ENCODE results near the gene CYB5A. TPM values are rescaled to one million over a fixed set of nuclear protein-coding genes. Genes with fewer than 3 reads are reported as not detected.
"Not testable (repeated sequence)": the region's sequence is repeated elsewhere in the genome, so short reads cannot be mapped to it uniquely, and the experiment has no call there.

CYB5A gene, protein sequence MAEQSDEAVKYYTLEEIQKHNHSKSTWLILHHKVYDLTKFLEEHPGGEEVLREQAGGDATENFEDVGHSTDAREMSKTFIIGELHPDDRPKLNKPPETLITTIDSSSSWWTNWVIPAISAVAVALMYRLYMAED
- 72.0 and 84.4 TPM in 2 replicates for total RNA-seq (2014; rRNA removed; shearing (Covaris generic))
- polyA plus RNA-seq (2014; cell fraction: nucleus; rRNA removed): 29.2 and 48.9 TPM in 2 replicates

DNA sequence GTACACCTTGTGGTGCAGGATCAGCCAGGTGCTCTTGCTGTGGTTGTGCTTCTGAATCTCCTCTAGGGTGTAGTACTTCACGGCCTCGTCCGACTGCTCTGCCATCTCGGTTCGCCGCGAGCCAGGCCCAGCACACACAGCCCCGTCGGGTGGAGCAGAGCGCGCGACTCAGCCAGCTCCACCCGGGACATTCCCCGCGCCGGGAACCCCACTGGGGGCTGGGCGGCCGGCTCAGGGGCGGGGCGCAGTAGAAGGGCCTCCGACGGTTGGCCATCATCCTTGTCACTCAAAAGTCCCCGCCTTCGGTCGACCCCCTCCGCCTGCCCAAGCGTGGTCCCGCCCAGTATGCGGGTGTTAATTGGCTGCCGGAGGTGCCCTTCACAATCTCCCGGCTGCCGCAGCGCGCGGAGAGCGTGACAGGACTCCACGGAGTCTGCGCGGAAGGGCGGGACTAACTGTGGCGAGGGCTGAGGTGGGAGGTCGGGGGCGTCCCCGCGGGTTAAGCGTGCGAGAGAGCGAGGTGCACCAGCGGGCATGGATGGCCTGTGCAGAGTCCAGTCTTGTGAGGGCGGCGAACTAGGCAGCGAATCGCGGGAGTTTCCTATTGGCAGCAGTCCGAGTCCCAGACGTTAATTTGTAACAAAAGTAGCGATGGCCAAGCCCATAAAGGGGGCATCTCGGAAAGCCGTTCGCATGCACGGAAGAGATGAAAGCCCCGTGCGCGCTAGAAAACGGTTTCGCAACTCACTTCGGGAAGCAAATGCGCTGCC lies at the start of gene CYB5A:
Gene CYB5A, minus strand, starts transcription at position 193 of the 770 bp plus-strand sequence. Its CDS starts 88 bp downstream, at position 105.
- peak; percentile 89 for DNase-seq (ENCODE audit: extremely low read depth, low read depth)

DNA sequence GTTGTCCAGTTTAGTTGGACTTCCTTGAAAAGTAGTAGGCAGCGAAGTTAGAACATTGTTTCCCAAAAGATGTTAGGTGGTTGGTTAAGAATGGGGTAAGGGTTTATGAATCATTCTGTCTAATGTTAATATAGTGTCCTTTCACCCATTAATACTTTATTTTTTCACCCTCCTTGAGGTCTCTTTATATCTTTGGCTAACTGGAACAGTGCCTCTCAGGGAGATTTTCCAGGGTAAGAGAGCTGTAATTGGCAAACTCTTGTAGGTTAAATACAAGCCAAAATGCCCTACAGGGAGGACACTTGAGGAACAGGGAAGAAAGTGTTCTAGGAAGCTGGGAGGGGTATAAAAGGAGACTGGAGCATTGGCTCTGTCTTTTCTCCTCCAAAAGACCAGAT lies 46.1 kb upstream of the CYB5A start:
- DNase-seq (ENCODE audit: extremely low read depth, low read depth): no peak

DNA sequence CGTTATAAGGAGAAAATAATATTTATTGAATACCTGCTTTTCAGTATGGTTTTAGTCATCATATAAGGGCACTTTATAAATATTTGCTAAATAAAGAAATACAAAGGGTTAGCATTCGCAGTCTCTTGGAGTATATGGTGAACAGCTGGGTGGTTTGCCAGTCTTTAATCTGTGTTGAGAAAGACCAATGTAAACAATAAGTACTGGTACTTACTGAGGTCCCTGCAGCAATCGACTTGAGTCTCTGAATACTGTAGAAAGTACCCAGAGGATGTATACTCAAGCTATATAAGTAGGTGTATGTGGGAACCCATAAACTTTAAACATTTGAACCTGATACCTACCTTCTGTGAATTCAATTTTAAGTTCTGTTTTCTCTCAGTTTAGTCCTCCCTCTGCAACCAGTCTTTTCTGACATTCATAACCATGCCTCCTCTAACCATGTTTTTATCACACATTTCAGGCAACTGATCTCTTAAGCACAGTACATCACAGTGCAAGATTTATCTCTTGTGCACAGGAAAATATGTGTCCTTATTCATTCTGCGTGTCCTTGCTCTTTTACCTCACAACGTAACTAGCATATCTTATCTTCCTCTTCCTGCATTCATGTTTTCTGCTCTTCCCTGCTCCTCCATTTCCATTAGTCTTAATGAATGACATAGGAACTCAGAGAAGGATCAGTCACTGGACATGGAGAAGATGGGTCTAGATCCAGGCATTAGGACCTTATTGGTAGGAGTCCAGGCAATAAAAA lies 45.6 kb upstream of the CYB5A start:
- no peak for DNase-seq (ENCODE audit: extremely low read depth, low read depth)

DNA sequence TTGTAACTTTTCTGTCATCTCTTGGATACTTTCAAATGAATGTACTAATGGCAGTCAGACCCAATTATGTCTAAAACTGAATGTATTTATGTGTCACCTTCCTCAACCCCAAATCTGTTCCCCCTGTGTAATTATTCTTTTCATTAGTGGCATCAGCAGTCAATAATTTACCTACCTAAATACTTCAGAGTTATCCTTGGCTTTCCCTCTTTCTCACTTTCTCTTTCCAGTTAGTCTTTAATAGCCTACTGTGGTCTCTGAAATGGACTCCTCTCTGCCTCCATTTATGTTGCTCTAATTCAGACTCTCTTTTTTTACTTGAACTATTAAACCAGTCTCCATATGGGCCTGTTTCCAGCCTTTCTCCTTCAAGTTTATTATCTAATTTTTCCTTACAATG lies 44.9 kb upstream of the CYB5A start:
- DNase-seq (ENCODE audit: extremely low read depth, low read depth): no peak

DNA sequence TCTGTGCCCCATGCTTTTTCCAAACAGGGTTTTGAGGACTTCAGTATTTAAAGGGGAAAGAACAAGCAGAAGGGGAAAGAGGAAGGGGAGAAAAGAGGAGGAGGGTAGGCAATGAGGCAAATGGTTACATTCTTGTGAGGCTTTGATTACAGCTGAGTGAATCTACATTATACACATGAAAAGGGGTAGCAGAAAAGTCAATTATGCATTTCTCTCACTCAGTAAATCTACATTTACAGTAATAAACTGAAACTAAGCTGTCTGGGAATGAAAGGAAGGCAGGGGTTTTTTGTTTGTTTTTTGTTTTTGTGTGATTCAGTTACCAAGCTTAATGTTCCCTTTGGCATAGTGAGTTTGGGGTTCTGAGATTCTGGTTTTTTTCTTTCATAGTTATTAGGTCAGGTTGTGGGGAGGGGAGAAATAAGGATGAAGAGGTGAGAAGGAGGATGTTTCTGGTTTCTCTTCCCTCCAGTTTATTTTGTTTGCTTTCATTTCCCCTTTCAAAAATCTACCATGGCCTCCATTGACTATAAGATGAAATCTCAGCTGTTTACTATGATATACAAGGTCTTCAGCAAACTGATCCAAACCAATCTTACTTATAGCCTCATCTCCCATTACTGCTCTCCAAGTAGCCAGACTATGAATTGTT lies 42.6 kb upstream of the CYB5A start:
- DNase-seq (ENCODE audit: extremely low read depth, low read depth): no peak

DNA sequence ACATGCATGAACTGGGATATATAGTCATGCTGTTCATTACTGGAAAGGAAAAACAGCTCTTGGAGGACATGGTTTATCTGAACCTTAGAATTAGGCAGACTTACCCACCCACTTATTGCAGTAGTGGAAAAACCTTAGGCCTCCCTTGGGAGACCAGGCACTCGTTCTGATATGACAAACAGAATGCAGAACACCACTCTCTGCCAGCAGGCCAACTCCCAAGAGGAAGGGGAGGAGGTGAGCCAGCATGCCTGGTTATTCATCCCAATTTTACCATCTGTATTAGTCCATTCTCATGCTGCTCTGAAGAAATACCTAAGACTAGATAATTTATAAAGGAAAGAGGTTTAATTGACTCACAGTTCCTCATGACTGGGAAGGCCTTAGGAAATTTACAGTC lies 41.3 kb upstream of the CYB5A start:
- DNase-seq (ENCODE audit: extremely low read depth, low read depth): no peak

DNA sequence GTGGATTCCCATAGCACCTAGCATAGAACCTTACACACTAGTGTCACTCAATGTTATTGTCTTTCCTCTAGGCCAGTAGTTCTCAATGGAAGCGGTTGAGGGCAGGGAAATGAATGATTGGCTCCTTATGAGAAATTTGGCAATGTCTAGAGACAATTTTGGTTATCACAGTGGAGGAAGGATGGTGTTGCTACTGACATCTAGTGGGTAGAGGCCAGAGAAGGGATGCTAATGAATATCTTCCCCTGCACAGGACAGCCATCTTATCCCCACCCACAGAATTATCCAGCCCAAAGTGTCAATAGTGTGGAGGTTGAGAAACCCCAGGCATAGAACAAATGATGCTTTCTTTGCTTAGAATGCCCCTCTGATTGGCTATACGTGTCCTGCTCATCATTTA lies 39.6 kb upstream of the CYB5A start:
- peak; percentile 46 for DNase-seq (ENCODE audit: extremely low read depth, low read depth)

DNA sequence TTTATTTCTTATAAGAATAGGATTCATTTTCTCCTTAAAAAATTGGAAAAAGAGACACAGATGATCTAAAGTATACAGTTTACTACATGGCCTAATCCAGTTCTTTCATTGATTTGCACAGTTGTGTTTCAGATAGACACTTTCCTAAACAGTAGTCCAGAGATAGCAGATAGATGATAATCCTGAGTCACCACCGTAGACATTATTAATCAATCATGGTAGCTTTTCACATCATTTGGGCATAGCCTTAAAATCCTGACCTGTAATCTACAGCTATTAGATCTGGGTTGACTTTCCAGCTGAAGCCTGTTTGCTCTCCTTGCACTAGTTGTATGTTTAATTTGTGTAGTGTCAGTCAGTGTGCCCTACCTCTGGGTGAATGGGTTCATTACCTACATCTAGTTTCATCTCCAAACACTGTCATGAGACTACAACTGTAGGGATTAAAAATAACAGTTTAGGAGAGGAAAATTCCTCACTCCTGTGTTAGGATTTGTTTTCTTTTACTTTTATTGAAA lies 38.0 kb upstream of the CYB5A start:
- DNase-seq (ENCODE audit: extremely low read depth, low read depth): no peak

DNA sequence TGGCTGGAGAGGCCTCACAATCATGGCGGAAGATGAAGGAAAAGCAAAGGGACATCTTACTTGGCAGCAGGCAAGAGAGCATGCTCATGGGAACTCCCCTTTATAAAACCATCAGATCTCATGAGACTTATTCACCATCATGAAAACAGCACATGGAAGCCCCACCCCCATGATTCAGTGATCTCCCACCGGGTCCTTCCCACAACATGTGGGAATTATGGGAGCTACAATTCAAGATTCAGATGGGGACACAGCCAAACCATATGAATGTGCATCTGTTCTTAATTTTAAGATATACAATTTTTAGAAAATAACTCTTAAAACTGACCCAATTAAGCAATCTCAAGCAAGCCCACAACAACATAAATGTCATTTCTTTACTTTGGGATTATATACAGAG lies 36.4 kb upstream of the CYB5A start:
- DNase-seq (ENCODE audit: extremely low read depth, low read depth): no peak

DNA sequence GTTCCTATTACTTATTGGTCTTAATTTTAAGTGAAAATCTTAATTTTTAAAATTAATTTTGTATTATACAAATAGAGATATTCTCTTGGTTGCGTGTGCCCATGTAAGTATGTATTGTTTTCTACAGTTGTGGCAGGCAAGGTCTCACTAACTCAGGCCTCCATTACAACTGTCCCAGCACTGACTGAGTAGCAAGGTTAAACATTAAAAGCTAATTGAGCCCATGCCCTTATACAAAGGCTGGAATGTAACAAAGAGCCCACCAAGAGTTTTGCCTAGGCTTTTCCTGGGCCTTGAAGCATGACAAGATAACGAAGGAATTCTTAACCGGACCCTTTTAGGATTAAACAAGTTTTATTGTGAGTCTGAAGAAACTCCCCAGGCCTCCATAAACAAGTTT lies 35.0 kb upstream of the CYB5A start:
- DNase-seq (ENCODE audit: extremely low read depth, low read depth): not testable (repeated sequence)

DNA sequence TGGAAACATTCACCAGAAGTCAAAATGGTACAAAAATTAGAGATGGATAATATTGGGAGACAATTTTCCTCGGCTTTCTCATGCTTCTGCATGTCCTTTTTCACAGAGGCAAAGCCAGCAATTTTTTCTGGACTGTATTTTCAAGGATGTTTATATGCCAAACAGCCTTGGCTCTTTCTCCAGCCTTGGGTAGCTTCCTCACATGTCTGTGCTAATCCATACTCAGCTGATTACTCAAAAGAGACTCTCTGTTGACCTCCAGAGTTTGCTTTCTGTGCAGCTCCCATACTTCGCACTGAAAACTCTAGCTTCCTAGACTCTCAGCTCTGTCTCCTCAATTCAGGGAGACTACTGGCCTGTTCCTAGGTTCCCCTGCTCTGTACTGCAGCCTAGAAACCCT lies 34.5 kb upstream of the CYB5A start:
- DNase-seq (ENCODE audit: extremely low read depth, low read depth): peak; percentile 20

DNA sequence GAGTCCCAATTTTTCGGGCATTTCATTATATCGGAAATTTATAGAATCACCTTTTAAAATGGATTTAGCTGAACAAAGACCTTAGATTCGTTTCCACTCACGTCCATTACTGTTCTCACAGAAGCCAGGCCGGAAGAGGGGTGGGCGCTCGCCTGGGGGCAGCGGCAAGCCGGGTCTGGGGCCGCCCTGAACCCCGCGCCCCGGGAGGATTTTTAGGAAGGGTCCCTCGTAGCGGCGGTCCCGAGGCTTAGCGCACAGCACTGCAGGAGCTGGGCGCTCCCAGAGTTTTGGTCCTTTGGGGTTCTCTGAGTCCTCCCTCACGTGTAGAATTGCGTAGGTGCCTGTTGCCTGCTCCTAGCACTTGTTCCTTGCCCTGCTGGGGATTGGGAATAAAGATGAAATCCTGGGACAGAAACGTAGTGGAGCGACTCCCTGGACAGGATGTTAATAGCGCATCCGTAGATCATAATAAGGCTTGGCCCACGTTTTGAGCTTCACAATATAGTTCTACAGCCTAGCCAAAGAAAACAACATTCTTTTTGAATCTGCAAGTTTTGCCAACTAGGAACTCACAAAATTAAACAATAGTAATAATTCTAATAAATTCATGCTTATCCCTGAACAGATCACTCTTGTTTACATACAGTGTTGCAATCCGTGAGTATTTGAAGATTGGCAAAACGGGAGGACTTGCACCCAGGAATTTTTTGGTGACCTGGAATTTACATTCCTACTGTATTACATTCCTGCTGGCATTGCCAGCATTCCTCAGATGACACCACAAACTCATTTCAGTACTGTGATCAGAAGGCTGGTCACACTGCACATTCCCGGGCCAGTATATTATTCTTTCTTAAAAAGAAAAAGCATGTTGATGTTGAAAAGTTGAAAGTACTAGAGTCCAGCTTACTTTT lies 24.8 kb upstream of the CYB5A start:
- DNase-seq (ENCODE audit: extremely low read depth, low read depth): peak; percentile 44

DNA sequence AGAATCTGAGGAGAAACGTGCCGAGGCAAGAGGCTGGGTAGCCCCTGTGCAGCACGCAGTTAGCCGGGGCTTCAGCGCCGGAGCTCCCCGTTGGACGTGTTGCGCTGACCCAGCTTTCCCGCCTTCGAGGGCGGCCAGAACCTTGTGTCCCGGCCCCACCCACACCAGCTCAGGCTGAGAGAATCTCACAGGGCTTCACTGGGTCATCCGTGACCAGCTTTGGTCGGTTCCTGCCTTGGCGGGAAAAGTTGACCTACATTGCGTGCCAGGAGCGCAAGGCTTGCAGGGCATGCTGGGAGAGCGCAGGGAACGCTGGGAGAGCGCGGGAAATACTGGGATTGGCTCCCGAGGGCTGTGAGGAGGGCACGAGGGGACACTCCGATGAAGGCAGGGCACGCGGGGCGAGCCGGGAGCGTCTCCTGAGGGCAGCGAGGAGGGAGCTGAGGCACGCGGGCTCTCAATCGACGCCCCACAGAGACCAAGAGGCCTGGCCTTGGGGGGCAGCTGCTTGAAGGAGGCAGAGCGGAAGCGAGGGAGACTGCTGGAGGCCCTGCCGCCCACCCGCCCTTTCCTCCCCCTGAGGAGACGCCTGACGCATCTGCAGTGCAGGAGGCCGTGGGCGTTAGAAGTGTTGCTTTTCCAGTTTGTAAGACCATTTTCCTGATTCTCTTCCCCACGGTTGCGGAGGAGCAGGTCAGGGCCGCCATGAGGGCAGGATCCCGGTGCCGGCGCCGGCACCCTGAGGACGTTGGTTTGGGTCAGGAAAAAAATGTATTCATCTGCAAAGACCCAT lies 23.9 kb upstream of the CYB5A start, which contains the start of gene C18orf63:
Gene C18orf63, plus strand, starts transcription at position 376 of the 793 bp plus-strand sequence. CDS start 2,027 bp downstream, outside the sequence.
- DNase-seq (ENCODE audit: extremely low read depth, low read depth): no peak

DNA sequence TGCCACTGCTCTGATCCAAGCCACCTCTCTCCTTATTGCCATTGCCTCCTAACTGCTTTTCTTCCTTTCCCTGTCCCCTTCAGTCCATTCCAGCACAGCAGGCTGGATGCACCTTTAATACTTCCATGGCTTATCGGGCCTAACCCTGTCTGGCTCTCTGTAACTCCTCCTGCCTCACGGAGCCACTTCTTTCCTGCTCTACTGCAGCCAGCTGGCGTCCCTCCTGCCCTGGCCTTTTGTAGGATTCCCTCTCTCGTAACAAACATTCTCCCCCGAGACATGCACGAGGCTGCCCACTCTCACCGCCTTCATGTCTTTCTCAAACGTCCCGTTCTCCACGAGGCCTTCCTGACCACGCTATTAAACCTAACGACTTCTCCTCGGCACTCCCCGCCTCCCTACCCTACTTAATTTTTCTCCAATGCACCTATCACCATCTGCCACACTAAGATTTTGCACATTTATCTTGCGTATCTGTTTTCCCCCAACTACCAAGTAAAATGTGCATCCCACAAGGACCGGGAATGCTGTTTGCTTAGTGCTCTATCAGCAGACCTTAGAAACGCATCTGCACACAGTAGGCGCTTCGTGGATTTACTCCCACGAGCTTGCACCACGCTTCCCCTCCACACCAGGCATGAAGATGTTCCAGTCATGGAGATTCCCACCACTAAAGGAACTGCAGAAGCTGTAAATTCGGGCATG lies 23.1 kb upstream of the CYB5A start:
- no peak for DNase-seq (ENCODE audit: extremely low read depth, low read depth)

DNA sequence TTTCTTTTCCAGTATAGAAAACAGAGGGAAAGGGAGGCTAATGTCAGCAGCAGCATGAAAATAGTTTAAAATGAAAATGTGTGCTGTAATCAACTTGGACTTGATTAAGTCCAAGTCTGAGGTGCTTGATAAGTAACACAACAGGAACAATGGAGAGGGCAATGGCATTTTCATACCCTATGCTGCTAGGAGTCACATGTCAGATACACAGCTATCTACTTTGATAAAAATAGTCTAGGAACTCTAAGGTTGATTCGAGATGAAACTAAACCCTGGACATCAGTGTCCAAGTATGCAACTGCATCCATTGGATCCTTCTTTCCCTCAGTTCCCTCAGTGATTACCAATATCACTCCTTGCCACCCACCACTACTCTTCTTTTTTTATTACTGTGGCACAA lies 19.2 kb upstream of the CYB5A start:
- DNase-seq (ENCODE audit: extremely low read depth, low read depth): no peak

DNA sequence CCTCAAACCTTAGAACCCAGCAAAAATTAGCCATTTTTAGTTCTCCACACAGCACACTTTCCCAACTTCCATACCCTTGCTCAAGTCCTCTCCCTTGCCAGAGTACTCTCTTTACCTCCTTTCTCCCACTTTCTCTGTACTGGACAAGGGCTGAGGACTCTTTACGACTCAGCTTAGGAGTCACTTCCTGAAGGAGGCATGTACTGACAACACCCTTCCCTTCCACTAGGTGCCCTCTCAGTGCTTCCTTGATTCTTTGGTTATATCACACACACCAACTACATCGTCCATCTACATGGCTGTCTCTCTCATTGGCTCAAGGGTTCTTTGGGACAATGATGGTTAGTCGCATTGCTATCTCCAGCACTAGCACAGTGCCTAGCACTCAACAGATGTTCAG lies 18.6 kb upstream of the CYB5A start:
- peak; percentile 26 for DNase-seq (ENCODE audit: extremely low read depth, low read depth)

DNA sequence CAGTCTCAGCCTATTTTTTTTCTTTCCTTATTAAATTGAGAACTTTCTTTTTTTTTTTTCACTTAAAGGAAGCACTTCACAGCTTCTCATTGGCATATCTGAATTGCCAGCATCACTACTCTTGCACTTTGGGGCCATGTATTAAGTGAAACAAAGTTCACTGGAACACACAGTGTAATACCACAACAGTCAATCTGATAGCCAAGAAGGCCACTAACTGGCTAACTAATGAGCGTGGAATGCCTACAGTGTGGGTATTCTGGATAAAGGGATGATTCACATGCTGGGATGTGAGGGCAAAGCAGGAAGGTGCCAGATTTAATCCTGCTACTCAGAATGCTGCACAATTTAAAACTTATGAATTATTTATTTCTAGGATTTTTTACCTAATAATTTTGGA lies 12.2 kb upstream of the CYB5A start:
- DNase-seq (ENCODE audit: extremely low read depth, low read depth): no peak

DNA sequence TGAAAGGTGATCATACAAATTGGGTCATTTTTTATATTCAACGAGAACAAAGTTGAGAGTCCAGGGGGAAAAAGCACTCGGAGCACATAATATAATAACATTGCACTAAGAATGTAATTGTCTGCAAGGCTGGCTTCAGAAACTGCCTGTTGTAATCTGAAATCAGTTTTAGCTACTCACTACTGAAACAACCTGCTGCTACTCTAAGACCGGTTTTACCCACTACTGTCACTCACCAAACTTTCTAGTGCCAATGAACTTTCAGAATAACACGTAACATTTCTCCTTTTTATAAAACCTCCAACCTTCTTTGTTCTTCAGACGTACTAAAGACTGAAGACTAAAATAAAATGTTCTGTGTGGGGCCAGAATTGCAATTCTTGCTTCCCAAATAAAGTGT lies 11.5 kb upstream of the CYB5A start:
- no peak for DNase-seq (ENCODE audit: extremely low read depth, low read depth)

Measured in NCI-H460 (cell line).